Heart left ventricle (tissue), 16 donors: ENCODE results near the gene TMEM150A. TPM values are rescaled to one million over a fixed set of nuclear protein-coding genes. Genes with fewer than 3 reads are reported as not detected.

ENCODE experiments used
- ATAC-seq, 4 donors: fragments of 200-7000 bp; cut with Tn5 transposase; one replicate each; pipeline ENCODE4 v1.9.1; 2020 to 2022; ENCODE audit warnings: moderate library complexity in 4 of 4, mild to moderate bottlenecking in 3 of 4, moderate number of reproducible peaks in 1 of 4
- DNase-seq, 5 donors: peaks; one replicate each; pipeline ENCODE4 v3.0.0-alpha.2; 2020
- H3K27ac ChIP-seq, 12 donors: fragments of 200-600 bp; sonication (generic) in 4 of 12; one replicate each; pipeline versions ENCODE4 v1.5.0 to v1.8.0; 2016 to 2022; ENCODE audit warnings: mild to moderate bottlenecking in 2 of 12
- H3K27me3 ChIP-seq, 9 donors: fragments of 200-600 bp; sonication (generic) in 2 of 9; one replicate each; pipeline versions ENCODE4 v1.5.1 to v1.8.0; 2016 to 2022; ENCODE audit warnings: mild to moderate bottlenecking in 3 of 9
- H3K36me3 ChIP-seq, 9 donors: fragments of 200-600 bp; sonication (generic) in 2 of 9; one replicate each; pipeline versions ENCODE4 v1.5.0 to v1.8.0; 2018 to 2022; ENCODE audit warnings: mild to moderate bottlenecking in 2 of 9
- H3K4me1 ChIP-seq, 12 donors: fragments of 200-600 bp; sonication (generic) in 4 of 12; one replicate each; pipeline versions ENCODE4 v1.5.0 to v1.8.0; 2016 to 2022; ENCODE audit warnings: mild to moderate bottlenecking in 3 of 12
- H3K4me3 ChIP-seq, 12 donors: fragments of 200-600 bp; sonication (generic) in 4 of 12; one replicate each; pipeline versions ENCODE4 v1.5.0 to v1.8.0; 2017 to 2022; ENCODE audit warnings: mild to moderate bottlenecking in 9 of 12, moderate library complexity in 4 of 12
- H3K9me3 ChIP-seq, 12 donors: fragments of 200-600 bp; sonication (generic) in 4 of 12; one replicate each; pipeline versions ENCODE4 v1.5.0 to v1.8.0; 2016 to 2022; ENCODE audit warnings: mild to moderate bottlenecking in 1 of 12
- CTCF ChIP-seq, 12 donors: fragments of 200-600 bp; sonication (generic) in 4 of 12; IDR thresholded peaks; one replicate each; pipeline versions ENCODE4 v1.5.0 to v1.8.0; 2018 to 2022; ENCODE audit warnings: antibody characterized with exemption in 12 of 12, mild to moderate bottlenecking in 5 of 12
- POLR2A ChIP-seq, 2 donors: fragments of 450-650 bp; IDR thresholded peaks; one replicate each; pipeline ENCODE4 v1.6.1; 2017; ENCODE audit warnings: antibody characterized with exemption in 2 of 2, mild to moderate bottlenecking in 2 of 2, moderate library complexity in 2 of 2
- WGBS, 4 donors: extraction: QIAGEN DNeasy Blood & Tissue Kit in 2 of 4; methylation state at CpG; one replicate each; pipeline versions ENCODE4 v1.1.5 to v1.1.7; 2013 to 2018; 5-methylcytosine and 5-hydroxymethylcytosine counted together
- intact Hi-C, 10 donors: fragments of 100-400 bp; cut with DNase I; formaldehyde crosslinking; loops; one replicate each; pipeline versions ENCODE4 v1.11.1 to v1.14.2; 2022
- polyA plus RNA-seq, 2 donors: library from polyadenylated mRNA; stranded (reverse); fragments of 200-250 nt; gene quantifications; one replicate each; pipeline ENCODE4 v1.2.3, GENCODE V29; 2013
- total RNA-seq, 9 donors: library from RNA; depleted of rRNA in 2 of 9; stranded (reverse); fragments of >200 nt in 2 of 9; fragmentation: NEBNext Ultra II Directional in 3 of 9; extraction: Animal tissue kit (Norgen Biotek cat#: 25700) in 3 of 9; gene quantifications; one replicate each; pipeline versions ENCODE4 v1.1.0 to v1.2.4, GENCODE V29; 2016 to 2023
- donor health status: ischemic (EF 13 %, LVEDD 7.1; RV severe dilation, severe dysfunction).
- donor health status: healthy with polysubstance abuse.
- donor health status: DM: no; HTN: yes; CAD: no.
- donor health status: DM: no; HTN: no; CAD: no.
- donor health status: ischemic (EF 25% LVEDD 6.9; RV normal size, moderate dysfunction).
- donor health status: ischemic (EF 25% LVEDD 5.7; RV mildly dilated, moderate dysfunction).
- donor health status: healthy.
- donor health status: DM: yes; HTN: yes; CAD: no.
- donor health status: ischemic (EF 35%, LVEDD 5.7; RV mildly dilated, moderate dysfunction).
- donor health status: nonischemic (EF 11% LVEDD 7.7; RV severe dilation, severe dysfunction).
- donor health status: DM: yes; HTN: yes; CAD: no.
- donor health status: PGD.
- donor health status: ischemic (EF 29% LVEDD 5.4; RV normal size, mild dysfunction).
- donor health status: nonischemic (EF 23%, LVEDD 6.1; RV moderate dilation, normal function).

TMEM150A gene
- total and polyA plus RNA-seq, 11 donors, result 6.4 to 20.8 (median 11.5) TPM

GRCh38 chr2:85558160-85558559, 44.3 kb downstream of the TMEM150A start:
- TF ChIP-seq CTCF (IDR thresholded peaks at IDR 0.05), result no peak
- no peak for TF ChIP-seq POLR2A (IDR thresholded peaks at IDR 0.05)
- DNase-seq (no peak), ATAC-seq (no peak)
- H3K4me3 ChIP-seq, result no peak overlapping the region
- H3K27me3 ChIP-seq, result no peaks in the 10 kb centered on the region
- peaks cover 0 to 27% (median 14%) of the 10 kb centered on the region in 12 donors for H3K4me1 ChIP-seq
- intact Hi-C loops, result loop anchor here in 1 of 10 donors (5.0 kb wide), 1 partner anchor 59 kb away; the partner anchor contains the start of gene USP39
- no peaks in the 10 kb centered on the region for H3K9me3 ChIP-seq
- WGBS, 4 donors, result 94 to 100% (median 95%) methylated on average over 1 of the region's 1 CpG
- peaks cover 0 to 64% (median 53%) of the 10 kb centered on the region in 9 donors for H3K36me3 ChIP-seq
- no peak overlapping the region for H3K27ac ChIP-seq

- ATAC-seq, result no peak
- Histone ChIP-seq H3K4me3 (no peak overlapping the region), H3K9me3 (no peaks in the 10 kb centered on the region), H3K36me3 (peaks cover 0 to 74% (median 63%) of the 10 kb centered on the region in 9 donors), H3K27me3 (no peaks in the 10 kb centered on the region), H3K27ac (no peak overlapping the region), H3K4me1 (peaks cover 0 to 26% (median 14%) of the 10 kb centered on the region in 12 donors)
- no peak for DNase-seq
- 92 to 94% (median 93%) methylated on average over 5 of the region's 5 CpGs for WGBS, 4 donors
- intact Hi-C loops, result loop anchor here in 1 of 10 donors (5.0 kb wide), 1 partner anchor 60 kb away; the partner anchor contains the start of gene USP39
- TF ChIP-seq CTCF (IDR thresholded peaks at IDR 0.05), result no peak
- no peak for TF ChIP-seq POLR2A (IDR thresholded peaks at IDR 0.05)
Observed at GRCh38 chr2:85557130-85557529, 45.4 kb downstream of the TMEM150A start.

GRCh38 chr2:85554980-85555612, 47.4 kb downstream of the TMEM150A start:
- H3K4me3 ChIP-seq, result no peak overlapping the region
- H3K27ac ChIP-seq, result no peak overlapping the region
- peaks cover 0 to 34% (median 4%) of the 10 kb centered on the region in 12 donors for H3K4me1 ChIP-seq
- H3K9me3 ChIP-seq, result no peaks in the 10 kb centered on the region
- H3K36me3 ChIP-seq, result peaks cover 0 to 94% (median 80%) of the 10 kb centered on the region in 9 donors
- no peak for TF ChIP-seq POLR2A (IDR thresholded peaks at IDR 0.05)
- TF ChIP-seq CTCF (IDR thresholded peaks at IDR 0.05), result no peak
- intact Hi-C loops, result loop anchor here in 2 of 10 donors (5.0 kb wide), 2 partner anchors 62 to 203 kb away; partner anchors contain the start of genes ELMOD3 (in 1 of the 2), RETSAT (in 1 of the 2) and USP39 (in 1 of the 2)
- WGBS, 4 donors, result 92 to 97% (median 92%) methylated on average over 3 of the region's 3 CpGs
- ATAC-seq (no peak), DNase-seq (no peak)
- no peaks in the 10 kb centered on the region for H3K27me3 ChIP-seq

GRCh38 chr2:85553184-85553583, 49.3 kb downstream of the TMEM150A start:
- H3K9me3 ChIP-seq, result no peaks in the 10 kb centered on the region
- ATAC-seq (no peak), DNase-seq (no peak)
- no peak overlapping the region for H3K4me3 ChIP-seq
- H3K36me3 ChIP-seq, result peaks cover 0 to 100% (median 77%) of the 10 kb centered on the region in 9 donors
- TF ChIP-seq CTCF (IDR thresholded peaks at IDR 0.05), result no peak
- no peak for TF ChIP-seq POLR2A (IDR thresholded peaks at IDR 0.05)
- intact Hi-C loops, result loop anchor here in 3 of 10 donors (2.0 to 5.0 kb wide), 2 partner anchors 132 to 201 kb away; partner anchors contain the start of genes ELMOD3 (in 1 of the 3) and RETSAT (in 1 of the 3)
- peaks cover 0 to 26% (median 0%) of the 10 kb centered on the region in 12 donors for H3K4me1 ChIP-seq
- no peak overlapping the region for H3K27ac ChIP-seq
- 71 to 85% (median 79%) methylated on average over 6 of the region's 6 CpGs for WGBS, 4 donors
- H3K27me3 ChIP-seq, result no peaks in the 10 kb centered on the region
